Middle frontal gyrus (tissue), 1 donor: ENCODE measurements around the gene CCHCR1.
"Not testable (repeated sequence)": the region's sequence is repeated elsewhere in the genome, so short reads cannot be mapped to it uniquely, and the experiment has no call there.

Source experiments
- DNase-seq: peaks from one replicate; pipeline ENCODE4 v3.0.0-alpha.2; 2015; ENCODE audit warnings: low spot score; ENCODE audit errors: extremely low spot score

CCHCR1 gene

GRCh38 chr6:31157513-31158139 lies at the start of gene CCHCR1:
TSS of gene CCHCR1 (minus strand) at chr6:31157802. CDS start at chr6:31157600, 202 bp downstream.
- no peak for DNase-seq

GRCh38 chr6:31205638-31206037 lies 48.0 kb upstream of the CCHCR1 start:
- DNase-seq = no peak

- no peak for DNase-seq
These were observed 47.1 kb upstream of the CCHCR1 start for GRCh38 chr6:31204751-31205145.

- no peak for DNase-seq
These were observed 45.9 kb upstream of the CCHCR1 start for GRCh38 chr6:31203345-31203979.

GRCh38 chr6:31202259-31203166 lies 44.9 kb upstream of the CCHCR1 start:
- no peak for DNase-seq

- not testable (repeated sequence) for DNase-seq
These were observed 41.5 kb upstream of the CCHCR1 start for GRCh38 chr6:31199105-31199452.

GRCh38 chr6:31197559-31198305 lies 40.1 kb upstream of the CCHCR1 start:
- DNase-seq = peak; percentile 73

- not testable (repeated sequence) for DNase-seq
These were observed 38.8 kb upstream of the CCHCR1 start for GRCh38 chr6:31196251-31197022.

- DNase-seq = not testable (repeated sequence)
These were observed 37.8 kb upstream of the CCHCR1 start for GRCh38 chr6:31195308-31195979.

GRCh38 chr6:31194061-31194834 lies 36.6 kb upstream of the CCHCR1 start:
- no peak for DNase-seq

GRCh38 chr6:31193206-31193605 lies 35.6 kb upstream of the CCHCR1 start:
- no peak for DNase-seq

GRCh38 chr6:31192431-31193105 lies 35.0 kb upstream of the CCHCR1 start:
- DNase-seq = not testable (repeated sequence)

GRCh38 chr6:31190488-31190887 lies 32.9 kb upstream of the CCHCR1 start:
- DNase-seq = no peak

GRCh38 chr6:31189223-31189622 lies 31.6 kb upstream of the CCHCR1 start:
- not testable (repeated sequence) for DNase-seq

GRCh38 chr6:31187780-31188194 lies 30.2 kb upstream of the CCHCR1 start:
- no peak for DNase-seq

GRCh38 chr6:31186052-31186734 lies 28.6 kb upstream of the CCHCR1 start:
- no peak for DNase-seq

GRCh38 chr6:31185695-31186051 lies 28.1 kb upstream of the CCHCR1 start:
- not testable (repeated sequence) for DNase-seq

GRCh38 chr6:31183859-31184258 lies 26.3 kb upstream of the CCHCR1 start:
- DNase-seq = not testable (repeated sequence)
